Type B pancreatic cell (in vitro differentiated cells): Measurements from ENCODE around the gene THAP8. TPM values are rescaled to one million over a fixed set of nuclear protein-coding genes. Genes with fewer than 3 reads are reported as not detected.

Experiments
- DNase-seq: peaks from one replicate; pipeline ENCODE4 v3.0.0; 2021; ENCODE audit warnings: mixed read lengths; ENCODE audit not compliant: unreplicated experiment; ENCODE audit errors: extremely low spot score
- H3K27ac Mint-ChIP-seq: 2 replicates; pipeline ENCODE4 v1.8.0; 2021; ENCODE audit warnings: mild to moderate bottlenecking, mixed read lengths
- H3K27me3 Mint-ChIP-seq: 2 replicates; pipeline ENCODE4 v1.8.0; 2021; ENCODE audit warnings: mixed read lengths
- H3K36me3 Mint-ChIP-seq: 2 replicates; pipeline ENCODE4 v1.8.0; 2021; ENCODE audit warnings: mixed read lengths
- H3K4me1 Mint-ChIP-seq: one replicate; pipeline ENCODE4 v1.8.0; 2021; ENCODE audit warnings: mixed read lengths; ENCODE audit not compliant: unreplicated experiment
- H3K4me3 Mint-ChIP-seq: 2 replicates; pipeline ENCODE4 v1.8.0; 2021; ENCODE audit warnings: mild to moderate bottlenecking, mixed read lengths
- H3K9me3 Mint-ChIP-seq: 2 replicates; pipeline ENCODE4 v1.8.0; 2021; ENCODE audit warnings: mixed read lengths
- total RNA-seq: library from RNA; stranded (reverse); gene quantifications from 2 replicates; pipeline ENCODE4 v1.2.1, GENCODE V29; 2021; ENCODE audit warnings: low replicate concordance
- TF ChIP-seq, protein P1 (sequence below): fragments of 200-600 bp; sonication (generic); conservative IDR thresholded peaks from 2 replicates; pipeline ENCODE4 v1.5.0; 2021; ENCODE audit warnings: antibody characterized with exemption, mild to moderate bottlenecking

The THAP8 gene
- total RNA-seq, 1 donor from 2014 or later: 6.4 TPM

DNA sequence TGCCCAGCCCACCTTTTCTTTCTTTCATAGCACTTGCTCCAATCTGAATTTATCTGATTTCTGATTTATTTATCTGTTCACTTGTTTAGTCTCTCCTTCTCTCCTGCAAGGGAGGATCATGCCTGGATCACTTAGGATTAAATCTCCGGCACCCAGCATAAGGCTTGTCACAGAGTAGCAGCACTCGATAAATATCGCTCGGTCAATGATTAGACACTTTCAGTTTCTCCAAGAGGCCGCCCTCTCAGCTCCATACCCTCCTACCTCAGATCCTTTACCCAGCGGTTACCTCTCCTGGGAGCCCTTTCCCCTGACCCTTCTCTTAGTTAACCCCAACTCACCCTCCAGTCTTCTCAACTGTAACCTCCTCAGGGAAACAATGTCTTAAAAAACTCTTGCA, 22.8 kb downstream of the THAP8 start:
- Mint-ChIP-seq H3K4me3 (peak overlapping the region; percentile 58), H3K27ac (no peak overlapping the region), H3K36me3 (no peaks in the 10 kb centered on the region), H3K9me3 (no peaks in the 10 kb centered on the region), H3K27me3 (no peaks in the 10 kb centered on the region), H3K4me1 (peaks cover 10% of the 10 kb centered on the region)
- no peak for DNase-seq
- TF ChIP-seq, protein P1, sequence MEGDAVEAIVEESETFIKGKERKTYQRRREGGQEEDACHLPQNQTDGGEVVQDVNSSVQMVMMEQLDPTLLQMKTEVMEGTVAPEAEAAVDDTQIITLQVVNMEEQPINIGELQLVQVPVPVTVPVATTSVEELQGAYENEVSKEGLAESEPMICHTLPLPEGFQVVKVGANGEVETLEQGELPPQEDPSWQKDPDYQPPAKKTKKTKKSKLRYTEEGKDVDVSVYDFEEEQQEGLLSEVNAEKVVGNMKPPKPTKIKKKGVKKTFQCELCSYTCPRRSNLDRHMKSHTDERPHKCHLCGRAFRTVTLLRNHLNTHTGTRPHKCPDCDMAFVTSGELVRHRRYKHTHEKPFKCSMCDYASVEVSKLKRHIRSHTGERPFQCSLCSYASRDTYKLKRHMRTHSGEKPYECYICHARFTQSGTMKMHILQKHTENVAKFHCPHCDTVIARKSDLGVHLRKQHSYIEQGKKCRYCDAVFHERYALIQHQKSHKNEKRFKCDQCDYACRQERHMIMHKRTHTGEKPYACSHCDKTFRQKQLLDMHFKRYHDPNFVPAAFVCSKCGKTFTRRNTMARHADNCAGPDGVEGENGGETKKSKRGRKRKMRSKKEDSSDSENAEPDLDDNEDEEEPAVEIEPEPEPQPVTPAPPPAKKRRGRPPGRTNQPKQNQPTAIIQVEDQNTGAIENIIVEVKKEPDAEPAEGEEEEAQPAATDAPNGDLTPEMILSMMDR: no peak

DNA sequence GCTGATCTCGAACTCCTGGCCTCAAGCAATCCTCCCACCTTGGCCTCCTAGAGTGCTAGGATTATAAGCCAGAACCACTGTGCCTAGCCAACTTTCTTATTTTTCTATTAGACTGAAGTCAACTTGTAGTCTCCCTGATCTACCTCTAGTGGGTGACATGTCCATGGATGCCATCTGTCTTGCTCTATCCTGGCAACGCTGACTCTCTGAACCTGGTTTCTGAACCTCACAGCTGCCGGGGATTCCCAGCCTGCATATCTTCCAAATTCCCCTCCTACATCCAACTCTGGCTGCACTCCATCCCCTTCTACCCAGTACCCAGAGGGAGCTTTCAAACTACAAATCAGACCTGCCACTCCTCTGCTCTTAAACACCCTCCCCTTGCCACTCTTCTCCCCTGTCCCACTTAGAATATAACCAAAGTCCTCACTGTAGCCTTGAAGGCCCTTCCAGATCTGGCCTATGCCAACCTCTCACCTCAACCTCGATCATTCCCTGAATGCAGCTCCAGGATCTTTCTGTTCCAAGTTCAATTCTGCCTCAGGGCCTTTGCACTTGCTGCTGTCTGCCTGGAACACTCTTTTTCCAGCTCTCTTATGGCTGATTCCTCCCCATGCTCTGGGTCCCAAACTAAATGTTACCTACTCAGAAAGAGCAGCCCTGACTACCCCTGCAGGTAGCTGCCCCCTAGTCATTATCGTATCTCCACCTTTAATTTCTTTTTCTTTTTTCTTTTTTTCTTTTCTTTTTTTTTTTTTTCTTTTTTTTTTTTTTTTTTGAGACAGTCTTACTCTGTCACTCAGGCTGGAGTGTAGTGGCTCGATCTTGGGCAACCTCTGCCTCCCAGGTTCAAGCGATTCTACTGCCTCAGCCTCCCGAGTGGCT, 23.6 kb downstream of the THAP8 start:
- H3K27ac Mint-ChIP-seq: no peak overlapping the region

GRCh38 chr19:36028313-36029041, 25.6 kb downstream of the THAP8 start:
- no peaks in the 10 kb centered on the region for H3K36me3 Mint-ChIP-seq
- H3K4me1 Mint-ChIP-seq: peaks cover 4% of the 10 kb centered on the region
- DNase-seq: no peak
- H3K27ac Mint-ChIP-seq: no peak overlapping the region
- H3K9me3 Mint-ChIP-seq: no peaks in the 10 kb centered on the region
- H3K4me3 Mint-ChIP-seq: no peak overlapping the region
- no peaks in the 10 kb centered on the region for H3K27me3 Mint-ChIP-seq
- TF ChIP-seq, protein P1: no peak

More for the DNA sequence above, 23.6 kb downstream of the THAP8 start:
- H3K4me1 Mint-ChIP-seq: peaks cover 10% of the 10 kb centered on the region
- DNase-seq: no peak
- no peaks in the 10 kb centered on the region for H3K36me3 Mint-ChIP-seq
- no peak overlapping the region for H3K4me3 Mint-ChIP-seq
- no peaks in the 10 kb centered on the region for H3K27me3 Mint-ChIP-seq
- no peaks in the 10 kb centered on the region for H3K9me3 Mint-ChIP-seq
- TF ChIP-seq, protein P1: no peak

DNA sequence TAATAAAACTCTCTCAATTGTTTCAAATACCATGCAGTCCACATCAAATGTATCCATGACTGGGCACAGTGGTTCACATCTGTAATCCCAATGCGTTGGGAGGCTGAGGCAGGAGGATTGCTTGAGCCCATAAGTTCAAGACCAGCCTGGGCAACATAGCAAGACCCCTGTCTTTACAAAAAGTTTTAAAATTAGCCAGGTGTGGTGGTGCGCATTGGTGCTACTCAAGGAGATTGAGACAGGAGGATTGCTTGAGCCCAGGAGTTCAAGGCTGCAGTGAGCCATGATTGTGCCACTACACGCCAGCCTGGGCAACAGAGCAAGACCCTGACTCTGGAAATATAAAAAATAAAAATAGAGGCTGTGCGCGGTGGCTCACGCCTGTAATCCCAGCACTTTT, 26.4 kb downstream of the THAP8 start:
- no peaks in the 10 kb centered on the region for H3K27me3 Mint-ChIP-seq
- DNase-seq: no peak
- peaks cover 4% of the 10 kb centered on the region for H3K36me3 Mint-ChIP-seq
- H3K4me3 Mint-ChIP-seq: no peak overlapping the region
- TF ChIP-seq, protein P1: no peak
- H3K4me1 Mint-ChIP-seq: peaks cover 4% of the 10 kb centered on the region
- no peaks in the 10 kb centered on the region for H3K9me3 Mint-ChIP-seq
- H3K27ac Mint-ChIP-seq: no peak overlapping the region

GRCh38 chr19:36026091-36026876, 27.8 kb downstream of the THAP8 start:
- Mint-ChIP-seq H3K4me1 (peaks cover 2% of the 10 kb centered on the region), H3K9me3 (no peaks in the 10 kb centered on the region)
- TF ChIP-seq, protein P1: no peak

More at GRCh38 chr19:36026091-36026876, 27.8 kb downstream of the THAP8 start:
- Mint-ChIP-seq H3K27me3 (no peaks in the 10 kb centered on the region), H3K4me3 (no peak overlapping the region), H3K27ac (no peak overlapping the region), H3K36me3 (peaks cover 4% of the 10 kb centered on the region)
- no peak for DNase-seq
